ENCODE measurements around the gene FKBP6. TPM values are rescaled to one million over a fixed set of nuclear protein-coding genes. Genes with fewer than 3 reads are reported as not detected.

The FKBP6 gene
- total and polyA plus RNA-seq, 2 of the 13 experiments (the other 11 are each of a cell fraction or from before 2014, with no cell fraction given): 0.07 to 0.20 TPM

- TF ChIP-seq ZNF124 (CRISPR knock-in tag; IDR thresholded peaks at IDR 0.05) (peak; percentile 79; the same call in 1 of the 2 replicates), ZNF615 (CRISPR knock-in tag; IDR thresholded peaks at IDR 0.05; ENCODE audit: borderline replicate concordance) (no peak), ZFP36L2 (CRISPR knock-in tag; IDR thresholded peaks at IDR 0.05) (peak; percentile 74; the same call in 1 of the 2 replicates), MTF1 (CRISPR knock-in tag; IDR thresholded peaks at IDR 0.05) (no peak), EP300 (IDR thresholded peaks at IDR 0.05; ENCODE audit: low read depth in 2 of 2, low read length in 2 of 2) (no peak), EP300 (CRISPR knock-in tag; IDR thresholded peaks at IDR 0.05; ENCODE audit: borderline replicate concordance) (no peak; the same call in 1 of the 2 replicates), GPN1 (CRISPR knock-in tag; IDR thresholded peaks at IDR 0.05; ENCODE audit: borderline replicate concordance) (0 out of 2 replicates have a peak, but pooled peaks have one; percentile 23), ZSCAN12 (CRISPR knock-in tag; IDR thresholded peaks at IDR 0.05) (peak; percentile 86; the same call in 1 of the 2 replicates), GABPB1 (CRISPR knock-in tag; IDR thresholded peaks at IDR 0.05) (peak; percentile 96), CENPT (CRISPR knock-in tag; IDR thresholded peaks at IDR 0.05; ENCODE audit: low read depth) (0 out of 2 replicates have a peak, but pooled peaks have one; percentile 55), NR3C1 (CRISPR knock-in tag; IDR thresholded peaks at IDR 0.05) (no peak), CBFB (CRISPR knock-in tag; IDR thresholded peaks at IDR 0.05) (peak; percentile 59; the same call in 1 of the 2 replicates), SP2 (CRISPR knock-in tag; IDR thresholded peaks at IDR 0.05) (peak; percentile 42; the same call in 1 of the 2 replicates), RFXAP (CRISPR knock-in tag; IDR thresholded peaks at IDR 0.05; ENCODE audit: borderline replicate concordance) (peak; percentile 81), ZNF816 (CRISPR knock-in tag; IDR thresholded peaks at IDR 0.05; ENCODE audit: borderline replicate concordance) (peak; percentile 89; the same call in 1 of the 2 replicates), TFDP1 (CRISPR knock-in tag; IDR thresholded peaks at IDR 0.05; ENCODE audit: borderline replicate concordance) (peak; percentile 98), NFATC3 (CRISPR knock-in tag; IDR thresholded peaks at IDR 0.05) (no peak; the same call in 1 of the 2 replicates), YEATS2 (CRISPR knock-in tag; IDR thresholded peaks at IDR 0.05; ENCODE audit: borderline replicate concordance) (peak; percentile 84; the same call in 1 of the 2 replicates), ZNF225 (CRISPR knock-in tag; IDR thresholded peaks at IDR 0.05) (peak; percentile 41; the same call in 1 of the 2 replicates), ZNF552 (CRISPR knock-in tag; IDR thresholded peaks at IDR 0.05; ENCODE audit: borderline replicate concordance) (peak; percentile 93; the same call in 1 of the 2 replicates), ZNF274 (CRISPR knock-in tag; IDR thresholded peaks at IDR 0.05) (peak; percentile 68; the same call in 1 of the 2 replicates), ZNF501 (CRISPR knock-in tag; IDR thresholded peaks at IDR 0.05) (no peak), GATAD1 (CRISPR knock-in tag; IDR thresholded peaks at IDR 0.05) (peak; percentile 91), ZNF569 (CRISPR knock-in tag; IDR thresholded peaks at IDR 0.05; ENCODE audit: borderline replicate concordance) (no peak; the same call in 1 of the 2 replicates)
- TF ChIP-seq, protein P1, sequence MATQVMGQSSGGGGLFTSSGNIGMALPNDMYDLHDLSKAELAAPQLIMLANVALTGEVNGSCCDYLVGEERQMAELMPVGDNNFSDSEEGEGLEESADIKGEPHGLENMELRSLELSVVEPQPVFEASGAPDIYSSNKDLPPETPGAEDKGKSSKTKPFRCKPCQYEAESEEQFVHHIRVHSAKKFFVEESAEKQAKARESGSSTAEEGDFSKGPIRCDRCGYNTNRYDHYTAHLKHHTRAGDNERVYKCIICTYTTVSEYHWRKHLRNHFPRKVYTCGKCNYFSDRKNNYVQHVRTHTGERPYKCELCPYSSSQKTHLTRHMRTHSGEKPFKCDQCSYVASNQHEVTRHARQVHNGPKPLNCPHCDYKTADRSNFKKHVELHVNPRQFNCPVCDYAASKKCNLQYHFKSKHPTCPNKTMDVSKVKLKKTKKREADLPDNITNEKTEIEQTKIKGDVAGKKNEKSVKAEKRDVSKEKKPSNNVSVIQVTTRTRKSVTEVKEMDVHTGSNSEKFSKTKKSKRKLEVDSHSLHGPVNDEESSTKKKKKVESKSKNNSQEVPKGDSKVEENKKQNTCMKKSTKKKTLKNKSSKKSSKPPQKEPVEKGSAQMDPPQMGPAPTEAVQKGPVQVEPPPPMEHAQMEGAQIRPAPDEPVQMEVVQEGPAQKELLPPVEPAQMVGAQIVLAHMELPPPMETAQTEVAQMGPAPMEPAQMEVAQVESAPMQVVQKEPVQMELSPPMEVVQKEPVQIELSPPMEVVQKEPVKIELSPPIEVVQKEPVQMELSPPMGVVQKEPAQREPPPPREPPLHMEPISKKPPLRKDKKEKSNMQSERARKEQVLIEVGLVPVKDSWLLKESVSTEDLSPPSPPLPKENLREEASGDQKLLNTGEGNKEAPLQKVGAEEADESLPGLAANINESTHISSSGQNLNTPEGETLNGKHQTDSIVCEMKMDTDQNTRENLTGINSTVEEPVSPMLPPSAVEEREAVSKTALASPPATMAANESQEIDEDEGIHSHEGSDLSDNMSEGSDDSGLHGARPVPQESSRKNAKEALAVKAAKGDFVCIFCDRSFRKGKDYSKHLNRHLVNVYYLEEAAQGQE (IDR thresholded peaks at IDR 0.05; ENCODE audit: borderline replicate concordance in 1 of 2, low read depth in 1 of 2, low read length in 2 of 2): peak in 1 of 2 experiments; percentile 53; a peak in 1 of 4 replicates
Observed at GRCh38 chr7:73308665-73309214, 19.2 kb upstream of the FKBP6 start, which contains the start of gene NSUN5 (continued).

Data from HepG2 (cell line).